HUES64 (cell line): Measurements from ENCODE around the gene RNF20.
"Not testable (repeated sequence)": the region's sequence is repeated elsewhere in the genome, so short reads cannot be mapped to it uniquely, and the experiment has no call there.

Source experiments
- H3K27ac ChIP-seq: 2 replicates; pipeline ENCODE4 v1.7.0; 2013; ENCODE audit warnings: low read depth, low read length, inconsistent platforms
- H3K27me3 ChIP-seq: 2 replicates; pipeline ENCODE4 v1.6.1; 2013; ENCODE audit warnings: mild to moderate bottlenecking, low read length; ENCODE audit not compliant: insufficient read depth
- H3K36me3 ChIP-seq: 2 replicates; pipeline ENCODE4 v1.6.1; 2013; ENCODE audit warnings: mild to moderate bottlenecking, low read length; ENCODE audit not compliant: insufficient read depth
- H3K4me1 ChIP-seq: 2 replicates; pipeline ENCODE4 v1.6.1; 2013; ENCODE audit warnings: mild to moderate bottlenecking, low read length, moderate library complexity; ENCODE audit not compliant: insufficient read depth
- H3K4me3 ChIP-seq: 2 replicates; pipeline ENCODE4 v1.5.1; 2013; ENCODE audit warnings: mild to moderate bottlenecking, low read length, moderate library complexity
- H3K9ac ChIP-seq: 2 replicates; pipeline ENCODE4 v1.6.1; 2013; ENCODE audit warnings: mild to moderate bottlenecking, low read depth, low read length
- H3K9me3 ChIP-seq: 2 replicates; pipeline ENCODE4 v1.6.1; 2013; ENCODE audit warnings: low read depth, low read length; ENCODE audit not compliant: insufficient read depth
- WGBS: fragments of 150-250, 120-280 bp; methylation state at CpG from one replicate; pipeline ENCODE4 v1.1.7; 2013; ENCODE audit warnings: missing lambda C conversion rate; 5-methylcytosine and 5-hydroxymethylcytosine counted together

Gene RNF20

DNA sequence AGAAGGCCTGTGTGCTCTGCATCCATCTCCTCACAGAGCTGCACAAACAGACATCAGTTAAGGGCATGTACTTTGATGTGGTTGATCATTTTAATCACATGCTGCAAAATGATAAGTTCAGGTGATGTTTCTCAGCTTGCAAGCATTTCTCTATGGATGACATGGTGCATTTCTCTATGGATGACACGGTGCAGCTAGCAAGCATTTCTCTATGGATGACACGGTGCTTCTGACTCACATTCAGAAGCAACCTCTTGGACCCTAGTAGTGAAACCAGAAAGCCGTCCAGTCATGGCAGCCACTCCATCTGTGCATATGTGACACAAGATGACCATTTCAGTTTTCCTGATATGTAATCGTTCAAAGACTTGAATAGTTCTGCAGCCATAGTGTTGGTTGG lies 24.1 kb upstream of the RNF20 start:
- H3K9ac ChIP-seq, result no peak overlapping the region
- 94% methylated on average over 4 of the region's 4 CpGs for WGBS
- no peaks in the 10 kb centered on the region for H3K36me3 ChIP-seq
- H3K9me3 ChIP-seq, result no peaks in the 10 kb centered on the region
- H3K27ac ChIP-seq, result no peak overlapping the region
- H3K4me1 ChIP-seq, result peaks cover 32% of the 10 kb centered on the region
- no peaks in the 10 kb centered on the region for H3K27me3 ChIP-seq
- no peak overlapping the region for H3K4me3 ChIP-seq

DNA sequence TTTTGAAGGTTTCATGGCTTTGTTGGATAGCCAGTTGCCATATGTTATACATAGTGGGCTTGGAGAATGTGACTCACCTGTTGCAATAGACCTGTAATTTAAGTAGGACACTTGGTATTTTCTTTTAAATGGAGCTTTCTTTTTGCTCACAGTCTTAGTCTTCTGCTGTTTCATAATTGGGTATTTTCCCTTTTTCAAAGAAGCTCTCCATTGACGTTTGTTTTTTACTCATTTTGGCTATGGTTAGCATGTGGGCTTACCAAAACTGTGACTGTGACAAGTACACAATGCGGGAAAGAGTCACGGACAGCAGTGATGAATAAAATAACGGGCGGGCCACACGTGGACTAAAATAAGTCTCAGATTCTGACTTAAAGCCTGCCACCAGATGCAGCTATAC lies 23.2 kb upstream of the RNF20 start:
- no peak overlapping the region for H3K4me3 ChIP-seq
- WGBS, result 93% methylated on average over 6 of the region's 6 CpGs
- H3K36me3 ChIP-seq, result no peaks in the 10 kb centered on the region
- H3K9ac ChIP-seq, result no peak overlapping the region
- peaks cover 41% of the 10 kb centered on the region for H3K4me1 ChIP-seq
- no peaks in the 10 kb centered on the region for H3K27me3 ChIP-seq
- H3K27ac ChIP-seq, result no peak overlapping the region
- no peaks in the 10 kb centered on the region for H3K9me3 ChIP-seq

DNA sequence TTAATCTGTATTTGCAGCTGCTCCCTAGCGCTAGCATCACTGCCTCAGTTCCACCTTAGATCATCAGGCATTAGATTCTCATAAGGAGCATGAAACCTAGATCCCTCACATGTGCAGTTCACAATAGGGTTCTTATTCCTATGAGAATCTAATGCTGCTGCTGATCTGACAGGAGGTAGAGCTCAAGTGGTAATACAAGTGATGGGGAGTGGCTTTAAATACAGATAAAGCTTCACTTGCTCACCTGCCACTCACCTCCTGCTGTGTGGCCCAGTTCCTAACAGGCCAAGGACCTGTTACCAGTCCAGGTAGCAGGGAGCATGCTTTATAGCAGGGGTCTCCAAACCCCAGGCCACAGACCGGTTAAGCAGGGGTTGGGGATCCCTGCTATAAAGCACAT lies 22.6 kb upstream of the RNF20 start:
- WGBS, result 94% methylated on average over 2 of the region's 2 CpGs

DNA sequence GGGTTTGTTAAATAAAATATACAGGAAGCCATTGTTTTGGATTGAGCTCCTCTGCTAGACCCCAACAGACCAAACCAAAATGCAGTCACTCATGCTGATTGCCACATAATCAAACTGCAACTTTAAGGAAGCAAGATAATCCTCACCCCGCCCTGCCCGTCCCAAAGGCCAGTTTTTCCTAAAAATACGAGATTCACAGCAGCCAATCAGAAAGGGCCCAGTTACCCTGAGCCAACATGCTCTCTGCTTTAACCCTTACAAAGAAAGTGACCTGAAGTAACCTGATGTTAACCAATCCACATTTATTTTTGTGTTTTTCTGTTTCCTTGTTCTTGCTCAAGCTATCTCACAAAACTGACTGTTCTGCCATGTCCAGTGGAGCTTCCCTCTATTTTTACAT lies 21.5 kb upstream of the RNF20 start:
- Histone ChIP-seq H3K27me3 (no peaks in the 10 kb centered on the region), H3K9me3 (no peaks in the 10 kb centered on the region), H3K36me3 (no peaks in the 10 kb centered on the region), H3K4me3 (no peak overlapping the region), H3K9ac (no peak overlapping the region), H3K4me1 (peaks cover 41% of the 10 kb centered on the region), H3K27ac (no peak overlapping the region)
- WGBS, result 48% methylated on average over 3 of the region's 3 CpGs

More for the DNA sequence above, 22.6 kb upstream of the RNF20 start:
- Histone ChIP-seq H3K27ac (no peak overlapping the region), H3K4me1 (peaks cover 41% of the 10 kb centered on the region), H3K4me3 (no peak overlapping the region), H3K27me3 (no peaks in the 10 kb centered on the region), H3K9me3 (no peaks in the 10 kb centered on the region), H3K9ac (no peak overlapping the region), H3K36me3 (no peaks in the 10 kb centered on the region)

DNA sequence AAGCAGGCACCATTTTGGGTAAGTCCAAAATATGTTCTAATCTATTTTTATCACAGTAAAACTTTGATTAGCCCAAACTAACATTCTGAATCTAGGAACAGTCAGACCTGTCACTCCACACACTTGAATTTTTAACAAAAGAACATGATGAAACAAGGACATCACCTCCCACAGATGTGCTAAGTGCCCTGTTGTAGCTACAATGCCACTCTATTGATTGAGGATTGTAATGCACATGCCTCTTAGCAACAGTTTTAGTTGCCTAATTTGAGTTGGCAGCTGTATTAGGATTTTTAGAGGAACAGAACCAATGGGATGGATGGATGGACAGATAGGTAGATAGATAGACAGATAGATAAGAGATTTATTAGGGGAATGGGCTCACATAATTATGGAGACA lies 20.3 kb upstream of the RNF20 start:
- 0 out of 2 replicates have a peak overlapping the region, but pooled peaks have one; percentile 5 for H3K4me3 ChIP-seq
- H3K9me3 ChIP-seq, result no peaks in the 10 kb centered on the region
- H3K36me3 ChIP-seq, result no peaks in the 10 kb centered on the region
- no peak overlapping the region for H3K9ac ChIP-seq
- peak overlapping the region; percentile 56; the same call in 1 of the 2 replicates for H3K27ac ChIP-seq
- H3K27me3 ChIP-seq, result no peaks in the 10 kb centered on the region
- peaks cover 41% of the 10 kb centered on the region for H3K4me1 ChIP-seq

DNA sequence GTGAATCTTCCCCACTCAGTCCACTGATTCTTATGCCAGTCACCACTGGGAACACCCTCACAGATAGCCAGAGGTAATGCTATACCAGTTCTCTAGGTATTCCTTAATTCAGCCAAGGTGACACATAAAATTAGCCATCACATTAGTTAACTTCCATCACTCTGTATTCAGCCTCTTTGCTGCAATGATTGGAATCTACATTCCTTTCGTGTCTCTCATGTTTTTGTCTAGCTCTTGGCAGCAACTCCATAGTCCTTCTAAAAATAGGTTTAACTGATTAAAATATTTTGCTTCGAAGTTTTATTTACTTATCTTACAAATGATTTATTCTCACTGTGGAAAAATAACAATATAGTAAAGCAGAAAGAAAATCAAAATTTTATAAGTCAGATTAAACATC lies 19.6 kb upstream of the RNF20 start:
- Histone ChIP-seq H3K36me3 (no peaks in the 10 kb centered on the region), H3K9me3 (no peaks in the 10 kb centered on the region), H3K9ac (no peak overlapping the region), H3K27ac (no peak overlapping the region), H3K27me3 (no peaks in the 10 kb centered on the region), H3K4me1 (peaks cover 41% of the 10 kb centered on the region), H3K4me3 (no peak overlapping the region)
- 65% methylated on average over 1 of the region's 2 CpGs for WGBS

DNA sequence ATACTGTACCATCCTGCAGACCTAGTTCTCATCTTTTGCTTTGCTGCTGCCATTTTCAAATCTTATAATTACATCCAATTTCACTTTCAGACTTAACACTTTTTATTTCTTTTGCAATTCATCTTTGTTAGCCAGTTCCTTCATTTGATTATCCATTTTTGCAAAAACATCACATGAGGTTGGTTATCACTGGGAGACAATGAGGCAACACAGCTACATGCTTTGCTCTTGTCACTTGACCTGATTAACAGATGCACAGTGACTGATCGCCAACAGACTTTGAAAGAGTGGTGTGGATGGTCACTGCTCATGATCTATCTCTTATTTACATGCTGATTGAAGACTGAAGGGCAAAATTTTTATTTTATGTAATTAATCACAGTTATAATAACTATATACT lies 17.0 kb upstream of the RNF20 start:
- no peaks in the 10 kb centered on the region for H3K36me3 ChIP-seq
- H3K27me3 ChIP-seq, result no peaks in the 10 kb centered on the region
- no peak overlapping the region for H3K4me3 ChIP-seq
- H3K27ac ChIP-seq, result no peak overlapping the region
- H3K4me1 ChIP-seq, result peaks cover 38% of the 10 kb centered on the region
- H3K9ac ChIP-seq, result no peak overlapping the region
- 100% methylated on average over 1 of the region's 1 CpG for WGBS
- H3K9me3 ChIP-seq, result no peaks in the 10 kb centered on the region

DNA sequence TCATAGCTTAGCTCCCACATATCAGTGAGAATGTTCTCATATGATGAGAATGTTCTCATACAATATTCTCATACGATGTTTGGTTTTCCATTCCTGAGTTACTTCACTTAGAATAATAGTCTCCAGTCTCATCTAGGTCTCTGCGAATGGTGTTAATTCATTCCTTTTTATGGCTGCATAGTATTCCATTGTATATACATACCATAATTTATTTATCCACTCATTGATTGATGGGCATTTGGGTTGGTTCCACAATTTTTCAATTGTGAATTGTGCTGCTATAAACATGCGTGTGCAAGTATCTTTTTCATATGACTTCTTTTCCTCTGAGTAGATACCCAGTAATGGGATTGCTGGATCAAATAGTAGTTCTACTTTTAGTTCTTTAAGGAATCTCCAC lies 15.2 kb upstream of the RNF20 start:
- H3K27ac ChIP-seq, H3K9me3 ChIP-seq, H3K9ac ChIP-seq, H3K4me3 ChIP-seq, H3K36me3 ChIP-seq, H3K27me3 ChIP-seq: not testable (repeated sequence)
- peaks cover 20% of the 10 kb centered on the region for H3K4me1 ChIP-seq
- 100% methylated on average over 3 of the region's 3 CpGs for WGBS

DNA sequence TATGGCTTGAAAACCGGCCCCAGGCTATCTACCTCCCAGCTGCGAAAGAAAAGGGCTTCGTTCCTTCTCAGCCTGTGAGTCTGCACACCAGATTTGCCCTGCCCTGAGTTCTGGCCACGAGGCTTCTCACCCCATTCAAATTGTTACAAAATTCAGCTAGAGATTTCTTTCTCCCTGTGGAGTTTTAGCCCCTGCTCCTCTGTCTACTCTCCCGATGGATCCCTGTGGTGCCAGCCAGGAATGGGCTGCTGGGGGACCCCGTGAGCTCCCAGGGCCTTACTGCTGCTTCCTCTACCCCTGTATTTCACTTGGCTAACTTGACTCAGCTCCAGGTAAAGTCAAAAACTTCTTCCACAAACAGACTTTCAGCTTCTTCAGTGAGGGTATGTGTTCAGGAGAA lies 9.3 kb upstream of the RNF20 start:
- 84% methylated on average over 6 of the region's 6 CpGs for WGBS
- H3K9me3 ChIP-seq, result no peaks in the 10 kb centered on the region
- H3K4me3 ChIP-seq, result no peak overlapping the region
- no peak overlapping the region for H3K27ac ChIP-seq
- no peaks in the 10 kb centered on the region for H3K27me3 ChIP-seq
- H3K4me1 ChIP-seq, result peaks cover 10% of the 10 kb centered on the region; the same call in 1 of the 2 replicates
- H3K36me3 ChIP-seq, result no peaks in the 10 kb centered on the region
- H3K9ac ChIP-seq, result no peak overlapping the region

DNA sequence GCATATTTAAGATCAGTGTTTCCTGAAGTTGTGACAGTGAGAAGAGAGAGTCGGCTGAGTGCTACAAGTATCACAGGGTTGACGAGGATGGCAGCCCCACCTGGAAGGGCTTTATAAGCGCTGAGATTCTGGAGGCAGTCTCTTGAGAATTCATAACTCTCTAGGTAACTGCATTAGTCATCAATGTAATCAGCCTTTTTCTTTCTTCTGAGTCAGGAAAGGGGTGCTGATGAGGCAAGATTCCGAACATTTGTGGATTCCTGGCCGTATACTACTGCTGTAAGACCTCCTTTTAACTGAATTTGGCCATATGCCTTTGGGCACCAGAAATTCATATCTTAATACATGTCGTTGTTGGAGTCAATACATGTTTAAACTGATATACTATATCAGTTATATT lies 6.6 kb upstream of the RNF20 start:
- WGBS, result 91% methylated on average over 5 of the region's 6 CpGs
- H3K4me1 ChIP-seq, result peaks cover 10% of the 10 kb centered on the region; the same call in 1 of the 2 replicates
- H3K4me3 ChIP-seq, result no peak overlapping the region
- H3K27ac ChIP-seq, result no peak overlapping the region
- H3K36me3 ChIP-seq, result no peaks in the 10 kb centered on the region
- H3K9ac ChIP-seq, result no peak overlapping the region
- H3K9me3 ChIP-seq, result no peaks in the 10 kb centered on the region
- no peaks in the 10 kb centered on the region for H3K27me3 ChIP-seq

DNA sequence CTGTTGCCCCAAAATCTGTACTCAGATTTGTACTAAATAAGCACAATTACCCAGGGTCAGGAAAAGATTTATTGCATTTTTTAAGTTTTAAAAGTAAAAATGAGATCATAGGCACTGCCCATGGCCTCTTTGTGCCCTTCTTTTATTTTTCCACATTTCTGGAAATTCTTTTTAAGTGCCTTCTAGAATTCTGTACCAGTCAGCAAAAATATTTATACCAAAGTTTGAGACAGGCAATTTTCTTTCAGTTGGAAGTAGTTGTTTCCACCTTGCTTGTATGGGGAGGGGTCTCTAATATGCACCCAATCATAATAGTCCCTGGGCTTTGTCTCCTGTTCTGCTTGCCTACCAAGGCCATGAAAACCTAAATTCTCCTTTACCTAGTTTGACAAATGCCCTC lies 5.6 kb upstream of the RNF20 start:
- H3K36me3 ChIP-seq, result no peaks in the 10 kb centered on the region

DNA sequence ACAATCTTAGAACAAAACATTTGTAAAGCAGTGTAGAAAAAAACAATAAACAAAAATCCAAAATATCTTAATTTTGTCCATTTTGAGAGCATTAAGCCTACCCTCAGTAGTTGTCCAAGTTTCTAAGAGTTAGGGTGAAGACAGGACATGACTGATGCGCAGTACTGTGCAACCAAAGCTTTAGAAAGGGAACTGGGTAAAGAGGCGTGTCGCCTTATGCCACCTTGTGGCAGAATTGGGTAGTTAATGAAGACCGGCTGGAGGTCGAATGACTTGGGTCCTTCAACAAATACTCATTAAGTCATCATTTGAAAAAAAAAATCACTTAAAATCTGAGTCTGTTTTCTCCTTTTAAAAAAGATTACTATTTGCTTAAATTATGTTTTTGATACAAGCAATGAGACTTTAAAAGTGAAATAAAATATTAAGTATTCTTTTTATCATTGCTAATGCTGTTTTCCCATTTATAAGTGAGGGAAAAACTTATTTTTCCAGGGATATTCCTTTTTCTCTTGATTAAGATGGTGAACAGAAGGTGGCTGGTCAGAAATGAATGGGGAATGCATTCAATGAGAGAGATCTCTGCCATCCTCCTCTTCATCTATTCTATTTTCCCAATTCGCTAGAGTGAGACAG lies 3.5 kb upstream of the RNF20 start:
- no peak overlapping the region for H3K27ac ChIP-seq
- no peak overlapping the region for H3K9ac ChIP-seq
- H3K4me1 ChIP-seq, result peaks cover 5% of the 10 kb centered on the region; the same call in 1 of the 2 replicates
- no peak overlapping the region for H3K4me3 ChIP-seq
- H3K9me3 ChIP-seq, result no peaks in the 10 kb centered on the region
- 30% methylated on average over 6 of the region's 6 CpGs for WGBS
- no peaks in the 10 kb centered on the region for H3K27me3 ChIP-seq
- H3K36me3 ChIP-seq, result peaks cover under 1% of the 10 kb centered on the region; the same call in 1 of the 2 replicates

More for the DNA sequence above, 5.6 kb upstream of the RNF20 start:
- Histone ChIP-seq H3K9me3 (no peaks in the 10 kb centered on the region), H3K4me3 (no peak overlapping the region), H3K27me3 (no peaks in the 10 kb centered on the region), H3K4me1 (peaks cover 14% of the 10 kb centered on the region), H3K9ac (no peak overlapping the region), H3K27ac (no peak overlapping the region)
